CD4-positive, alpha-beta T cell treated with Interleukin-12 subunit alpha and Interleukin-12 subunit beta, for 1 hour (primary cell): ENCODE results near the gene COL4A2.

Experiments
- DNase-seq: peaks from one replicate; pipeline ENCODE4 v3.0.0-alpha.2; 2020

The COL4A2 gene

GRCh38 chr13:110503979-110504499 lies 197.0 kb downstream of the COL4A2 start:
- DNase-seq, result no peak

- DNase-seq, result no peak
Measured at GRCh38 chr13:110505594-110505993, 198.5 kb downstream of the COL4A2 start.

GRCh38 chr13:110506396-110506795 lies 199.3 kb downstream of the COL4A2 start:
- DNase-seq, result no peak

DNA sequence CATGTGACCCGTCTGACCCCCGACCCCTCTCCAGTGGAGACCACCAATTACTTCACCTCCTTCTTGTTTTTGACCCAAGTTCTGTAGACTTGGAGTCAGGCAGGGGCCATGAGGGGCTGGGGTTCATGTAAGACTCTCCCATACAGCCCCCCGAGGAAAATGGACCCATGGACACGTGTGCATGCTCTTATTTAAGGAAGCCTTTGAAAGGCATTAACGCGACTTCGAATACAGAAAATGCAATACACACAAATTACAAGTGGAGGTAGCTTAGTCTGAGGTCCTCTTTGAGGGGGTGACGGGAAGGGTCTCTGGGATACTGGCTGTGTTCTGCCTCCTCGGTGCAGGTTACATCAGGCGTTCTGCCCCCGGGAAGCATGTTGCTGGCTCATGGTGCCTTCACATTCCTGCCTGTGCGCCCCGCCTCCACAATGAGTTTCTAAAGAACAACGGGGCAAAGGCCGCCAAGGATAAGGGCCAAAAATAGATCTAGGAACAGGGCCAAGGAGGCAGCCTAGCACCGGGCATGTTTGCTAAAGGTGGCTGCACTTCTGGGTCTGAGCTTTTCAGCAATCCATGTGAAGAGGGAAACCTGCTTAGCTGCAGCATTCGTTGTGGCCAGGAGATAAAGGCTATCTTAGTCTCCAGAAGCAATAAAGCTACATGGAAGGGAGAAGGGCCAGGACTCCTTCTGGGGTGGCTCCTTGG lies 199.9 kb downstream of the COL4A2 start:
- DNase-seq, result no peak

DNA sequence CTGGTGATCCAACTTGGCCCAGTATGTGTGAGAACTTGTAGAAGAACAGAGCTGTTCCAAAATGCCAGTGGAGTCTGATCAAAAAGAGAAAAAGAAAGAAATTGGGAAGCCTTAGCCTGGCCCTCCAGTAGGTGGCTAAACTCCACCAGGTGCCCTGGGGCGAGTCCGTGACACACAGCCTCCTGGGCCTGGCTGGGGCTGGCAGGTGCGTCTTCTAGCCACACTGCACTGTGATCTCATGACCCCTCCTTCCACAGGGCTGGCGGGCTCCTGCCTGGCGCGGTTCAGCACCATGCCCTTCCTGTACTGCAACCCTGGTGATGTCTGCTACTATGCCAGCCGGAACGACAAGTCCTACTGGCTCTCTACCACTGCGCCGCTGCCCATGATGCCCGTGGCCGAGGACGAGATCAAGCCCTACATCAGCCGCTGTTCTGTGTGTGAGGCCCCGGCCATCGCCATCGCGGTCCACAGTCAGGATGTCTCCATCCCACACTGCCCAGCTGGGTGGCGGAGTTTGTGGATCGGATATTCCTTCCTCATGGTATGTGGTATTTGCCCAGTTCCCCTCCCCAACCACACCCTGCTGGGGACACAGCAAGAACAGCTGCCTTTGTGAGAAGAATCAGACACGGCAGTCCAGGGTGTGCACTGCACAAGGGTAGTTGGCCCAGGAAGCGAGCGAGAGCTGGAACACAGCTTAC lies 200.7 kb downstream of the COL4A2 start:
- no peak for DNase-seq

- DNase-seq, result no peak
Measured at GRCh38 chr13:110509478-110509926, 202.4 kb downstream of the COL4A2 start.

DNA sequence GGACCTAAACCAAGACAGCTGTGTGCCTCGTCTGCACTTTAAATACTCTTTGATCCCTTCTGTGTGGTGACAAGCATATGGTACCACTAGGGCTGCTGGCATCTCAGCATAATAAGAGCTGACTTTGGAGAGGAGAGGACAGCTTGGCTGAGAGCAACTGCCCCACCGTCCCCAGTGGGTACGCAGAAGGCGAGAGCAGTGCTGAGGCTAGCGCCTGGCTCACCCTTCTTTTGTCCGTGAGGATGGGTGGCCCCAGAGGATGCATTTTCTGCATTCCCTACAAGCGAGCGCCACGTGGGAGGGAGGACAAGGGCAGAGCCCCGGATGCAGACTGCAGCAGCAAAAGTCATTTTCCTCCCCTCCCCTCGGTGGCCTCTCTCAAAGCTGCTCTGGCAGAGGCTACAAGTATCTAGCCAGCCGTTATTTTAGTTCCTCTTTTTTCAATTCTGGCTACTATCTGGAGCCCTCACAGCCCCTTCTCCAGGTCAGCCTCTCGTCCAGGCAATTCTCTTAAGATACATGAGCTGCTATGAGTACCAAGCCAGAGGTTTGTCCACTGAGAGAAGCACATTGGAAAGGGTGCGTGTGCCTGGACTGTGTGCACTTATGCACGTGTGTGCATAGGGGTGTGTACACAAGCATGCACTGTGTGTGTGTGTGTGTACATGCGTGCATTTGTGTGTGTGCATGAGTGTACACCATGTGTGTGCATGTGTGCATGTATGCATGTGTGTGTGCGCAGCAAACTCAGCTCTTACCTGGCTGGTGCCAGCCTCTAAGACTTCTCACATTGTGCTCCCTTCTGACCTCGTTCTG lies 203.1 kb downstream of the COL4A2 start:
- no peak for DNase-seq

- no peak for DNase-seq
Measured at GRCh38 chr13:110511509-110512181, 204.6 kb downstream of the COL4A2 start.

GRCh38 chr13:110512198-110512740 lies 205.2 kb downstream of the COL4A2 start:
- DNase-seq, result no peak

- DNase-seq, result no peak
Measured at GRCh38 chr13:110516500-110516899, 209.4 kb downstream of the COL4A2 start.

- DNase-seq, result no peak
Measured at GRCh38 chr13:110517505-110518225, 210.6 kb downstream of the COL4A2 start.

DNA sequence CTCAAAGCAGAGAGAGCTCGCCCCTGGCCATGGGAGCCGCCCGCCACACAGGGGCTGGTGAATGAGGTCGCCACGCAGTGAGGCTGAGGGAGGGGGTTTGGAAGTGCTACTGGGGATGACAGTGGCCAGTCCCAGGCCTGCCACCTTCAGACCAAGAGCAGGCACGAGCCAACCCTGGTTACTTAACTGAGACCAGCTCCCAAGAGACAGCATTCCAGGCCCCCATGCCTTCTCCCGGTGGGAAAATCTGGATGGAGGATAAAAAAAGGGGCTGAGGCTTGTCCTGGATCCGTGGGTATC lies 211.1 kb downstream of the COL4A2 start:
- no peak for DNase-seq

DNA sequence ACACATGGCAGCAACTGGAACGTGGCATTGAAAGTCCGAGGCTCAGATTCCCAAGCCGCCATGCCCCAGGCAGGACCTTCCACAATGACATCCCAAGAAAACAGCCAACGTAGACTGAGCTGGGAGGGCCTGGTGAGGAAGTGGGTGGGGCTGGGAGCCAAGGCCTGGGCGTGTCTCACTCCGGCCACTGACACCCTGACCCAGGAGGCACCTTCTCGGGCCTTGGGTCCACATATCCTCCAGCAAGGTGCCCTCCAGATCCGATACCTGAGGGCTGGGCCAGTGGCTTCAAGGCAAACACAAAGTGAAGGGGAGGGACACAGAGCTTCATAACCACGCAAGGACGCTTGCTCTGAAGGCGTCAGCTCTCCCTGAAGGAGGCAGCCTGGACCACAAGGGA lies 211.5 kb downstream of the COL4A2 start:
- DNase-seq, result no peak

GRCh38 chr13:110519046-110519445 lies 212.0 kb downstream of the COL4A2 start:
- no peak for DNase-seq

- DNase-seq, result no peak
Measured at GRCh38 chr13:110519506-110519905, 212.4 kb downstream of the COL4A2 start.

DNA sequence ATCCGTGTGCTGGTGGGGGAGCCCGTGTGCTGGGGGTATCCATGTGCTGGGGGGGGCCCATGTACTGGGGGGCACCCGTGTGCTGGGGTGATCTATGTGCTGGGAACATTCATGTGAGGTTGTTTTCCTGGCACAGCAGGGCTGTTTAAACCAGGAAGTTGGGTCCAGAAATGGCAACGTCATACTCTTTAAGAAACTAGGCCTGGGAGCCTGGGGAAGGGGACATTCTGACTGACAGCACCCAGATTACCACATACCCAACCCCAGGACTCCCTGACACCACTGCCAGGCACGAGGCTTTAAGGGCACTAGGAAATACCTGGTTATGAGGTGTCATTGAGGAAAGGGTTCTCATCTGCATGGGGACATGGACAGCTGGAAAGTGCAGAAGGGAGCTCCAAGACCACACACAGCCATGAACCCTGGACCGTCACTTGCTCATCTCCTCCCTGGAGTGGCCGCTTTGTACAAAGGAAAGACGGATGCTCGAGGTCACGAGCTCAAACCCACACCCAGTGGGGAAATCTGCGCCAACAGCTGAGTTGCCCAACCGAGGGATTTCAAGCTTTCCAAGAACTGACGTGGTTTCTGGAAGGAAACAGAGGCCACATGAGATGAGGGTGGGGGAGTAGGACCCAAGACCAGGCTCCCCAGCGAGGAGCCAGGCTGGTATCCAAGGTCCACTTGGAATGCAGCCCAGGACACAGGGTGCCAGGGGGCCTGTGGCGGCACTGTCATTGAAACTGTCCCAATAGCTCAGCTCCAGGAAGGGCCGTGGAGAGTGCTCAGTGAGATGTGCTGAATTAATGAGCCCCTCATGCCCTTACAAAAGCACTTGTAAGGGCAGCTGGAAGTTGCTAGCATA lies 213.6 kb downstream of the COL4A2 start:
- DNase-seq, result no peak

GRCh38 chr13:110521296-110521680 lies 214.2 kb downstream of the COL4A2 start:
- DNase-seq, result no peak

DNA sequence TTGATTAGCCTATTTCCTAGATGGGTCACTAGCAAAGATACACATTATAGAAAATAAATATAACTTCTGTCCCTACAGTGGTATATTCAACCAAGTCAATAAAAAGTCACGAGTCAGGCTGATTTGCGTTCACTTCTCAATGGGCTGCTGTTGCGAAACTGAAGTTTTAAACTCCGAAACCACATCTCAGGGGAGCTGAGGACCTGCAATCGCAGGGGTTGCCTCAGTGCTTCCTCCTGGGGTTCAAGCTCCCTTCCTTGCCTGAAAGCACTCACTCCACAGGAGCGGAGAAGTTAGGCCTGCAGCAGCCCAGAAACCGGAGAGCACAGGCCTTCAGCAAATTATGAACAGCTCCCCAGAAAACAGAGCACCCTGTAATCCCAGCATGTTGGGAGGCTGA lies 214.9 kb downstream of the COL4A2 start:
- no peak for DNase-seq

DNA sequence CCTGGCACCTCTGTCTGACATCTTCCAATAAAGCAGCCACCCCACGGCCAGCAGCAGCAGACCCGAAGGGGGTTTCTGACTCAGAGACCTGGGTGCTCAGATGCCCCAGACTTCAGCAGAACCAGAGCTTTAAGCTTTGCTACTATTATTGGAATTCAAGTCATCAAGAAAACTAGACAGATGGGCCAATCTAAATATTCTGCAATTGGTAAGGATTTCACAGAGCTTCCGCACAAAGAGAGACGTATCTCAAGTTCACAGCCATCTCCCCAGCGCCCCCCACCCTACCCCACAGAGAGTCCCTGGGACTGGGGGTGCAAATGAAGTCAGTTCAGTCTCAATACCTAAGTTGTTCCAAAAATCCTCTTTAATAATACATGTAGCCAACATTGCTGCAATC lies 215.6 kb downstream of the COL4A2 start:
- no peak for DNase-seq

DNA sequence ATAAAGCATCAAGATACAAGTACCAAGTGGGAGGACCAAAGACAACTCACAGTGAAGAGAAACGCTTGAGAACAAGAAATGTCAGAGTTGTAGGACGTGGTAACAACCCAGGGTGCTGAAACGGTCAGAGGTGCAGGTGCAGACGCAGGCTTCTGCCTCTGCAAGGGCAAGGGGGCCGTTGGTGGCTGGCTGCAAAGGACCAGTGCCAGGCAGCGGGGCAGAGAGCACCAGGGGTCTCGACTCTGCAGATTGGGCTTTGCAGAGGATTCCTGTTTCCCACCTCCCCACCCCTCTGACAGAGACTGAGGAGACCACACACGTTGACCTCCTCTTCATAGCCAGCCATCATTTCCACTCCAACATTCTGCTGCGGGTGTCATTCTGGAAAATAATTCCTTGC lies 216.1 kb downstream of the COL4A2 start:
- no peak for DNase-seq
